Activated CD8-positive, alpha-beta memory T cell treated with anti-CD3 and anti-CD28 coated beads, Interleukin-2, amount 10 ng/mL, durations not matched to agents 7 days and 5 days (primary cell): ENCODE data around the gene PNPLA1. TPM values are rescaled to one million over a fixed set of nuclear protein-coding genes. Genes with fewer than 3 reads are reported as not detected.
"Not testable (repeated sequence)": the region's sequence is repeated elsewhere in the genome, so short reads cannot be mapped to it uniquely, and the experiment has no call there.

ENCODE experiments used
- ATAC-seq: fragments of 150-1000 bp; cut with Tn5 transposase; one replicate; pipeline ENCODE4 v1.10.0; 2021; ENCODE audit warnings: moderate library complexity
- CTCF ChIA-PET: fragments of 350-600 bp; sonication (Branson Sonifier 250); formaldehyde crosslinking; loops from one replicate; lab custom pipeline; 2021; ENCODE audit warnings: antibody characterized with exemption; lab: Charles Lee
- DNase-seq: peaks from one replicate; pipeline ENCODE4 v3.0.0-alpha.2; 2020
- H3K27ac Mint-ChIP-seq: one replicate; pipeline ENCODE4 v1.8.0; 2021; ENCODE audit warnings: mild to moderate bottlenecking, mixed read lengths
- H3K27me3 Mint-ChIP-seq: one replicate; pipeline ENCODE4 v1.8.0; 2021; ENCODE audit warnings: mixed read lengths
- H3K36me3 Mint-ChIP-seq: one replicate; pipeline ENCODE4 v1.8.0; 2021; ENCODE audit warnings: mild to moderate bottlenecking, mixed read lengths
- H3K4me1 Mint-ChIP-seq: one replicate; pipeline ENCODE4 v1.8.0; 2021; ENCODE audit warnings: mixed read lengths
- H3K4me3 Mint-ChIP-seq: one replicate; pipeline ENCODE4 v1.8.0; 2021; ENCODE audit warnings: mild to moderate bottlenecking, moderate library complexity, mixed read lengths
- H3K9me3 Mint-ChIP-seq: one replicate; pipeline ENCODE4 v1.8.0; 2022; ENCODE audit warnings: low read depth, mixed read lengths
- total RNA-seq, 2 experiments: library from RNA; stranded (reverse); gene quantifications; one replicate each; pipeline ENCODE4 v1.2.3, GENCODE V29; 2021

Gene PNPLA1
- total RNA-seq, 2 experiments from 2014 or later, result not detected

DNA sequence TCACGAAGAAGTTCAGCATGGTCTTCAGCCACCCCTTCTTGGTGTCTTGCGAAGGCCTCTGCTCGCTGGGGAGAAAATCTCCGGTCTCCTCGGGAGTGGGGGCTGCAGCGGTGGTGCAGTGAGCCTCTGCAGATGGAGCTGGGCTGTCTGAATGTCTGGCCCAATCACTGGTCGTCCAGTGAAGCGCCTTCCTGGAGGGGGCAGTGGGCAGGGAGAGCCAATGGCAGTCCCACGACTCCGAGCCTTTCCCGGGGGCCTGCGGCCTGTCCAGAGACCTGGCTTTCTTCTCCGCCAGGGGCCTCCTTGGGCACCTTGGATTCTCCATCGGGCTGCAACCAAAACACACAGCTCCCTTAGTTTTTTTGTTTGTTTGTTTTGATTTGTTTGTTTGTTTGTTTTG is 60.5 kb downstream of the PNPLA1 start:
- no peaks in the 10 kb centered on the region for H3K36me3 Mint-ChIP-seq
- no peaks in the 10 kb centered on the region for H3K9me3 Mint-ChIP-seq
- CTCF ChIA-PET, result interaction anchor here (1.0 to 1.8 kb wide), 2 partner anchors 11 to 19 kb away, joined by 3 to 8 read pairs; no protein-coding TSS in a partner anchor

DNA sequence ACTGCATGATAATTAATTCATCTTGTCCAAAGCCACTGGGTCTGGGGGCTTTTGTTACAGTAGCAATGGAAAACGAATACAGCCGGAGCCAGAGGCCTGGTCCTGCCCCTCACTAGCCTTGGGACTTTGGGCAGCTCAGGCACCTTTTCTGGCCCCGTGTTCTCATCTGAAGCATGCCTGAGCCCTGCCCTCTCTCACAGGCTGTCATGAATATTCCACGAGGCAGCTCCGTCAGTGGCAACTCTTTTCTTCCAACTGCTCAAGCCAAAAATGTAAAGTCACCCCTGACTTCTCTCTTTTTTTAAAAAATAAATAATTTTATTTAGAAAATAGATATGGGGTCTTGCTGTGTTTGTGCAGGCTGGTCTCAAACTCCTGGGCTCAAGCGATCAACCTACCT is 61.5 kb downstream of the PNPLA1 start:
- ATAC-seq (no peak), DNase-seq (no peak)
- Mint-ChIP-seq H3K27ac (no peak overlapping the region), H3K4me1 (no peaks in the 10 kb centered on the region), H3K4me3 (no peak overlapping the region), H3K36me3 (no peaks in the 10 kb centered on the region), H3K27me3 (peaks cover 60% of the 10 kb centered on the region), H3K9me3 (no peaks in the 10 kb centered on the region)
- CTCF ChIA-PET, result interaction anchor here (1.8 kb wide), 1 partner anchor 10 kb away, joined by 8 read pairs; no protein-coding TSS in a partner anchor

More for the DNA sequence above, 60.5 kb downstream of the PNPLA1 start:
- H3K27ac Mint-ChIP-seq, result no peak overlapping the region
- H3K4me1 Mint-ChIP-seq, result no peaks in the 10 kb centered on the region
- peaks cover 50% of the 10 kb centered on the region for H3K27me3 Mint-ChIP-seq
- DNase-seq, result no peak
- ATAC-seq, result no peak
- H3K4me3 Mint-ChIP-seq, result no peak overlapping the region

DNA sequence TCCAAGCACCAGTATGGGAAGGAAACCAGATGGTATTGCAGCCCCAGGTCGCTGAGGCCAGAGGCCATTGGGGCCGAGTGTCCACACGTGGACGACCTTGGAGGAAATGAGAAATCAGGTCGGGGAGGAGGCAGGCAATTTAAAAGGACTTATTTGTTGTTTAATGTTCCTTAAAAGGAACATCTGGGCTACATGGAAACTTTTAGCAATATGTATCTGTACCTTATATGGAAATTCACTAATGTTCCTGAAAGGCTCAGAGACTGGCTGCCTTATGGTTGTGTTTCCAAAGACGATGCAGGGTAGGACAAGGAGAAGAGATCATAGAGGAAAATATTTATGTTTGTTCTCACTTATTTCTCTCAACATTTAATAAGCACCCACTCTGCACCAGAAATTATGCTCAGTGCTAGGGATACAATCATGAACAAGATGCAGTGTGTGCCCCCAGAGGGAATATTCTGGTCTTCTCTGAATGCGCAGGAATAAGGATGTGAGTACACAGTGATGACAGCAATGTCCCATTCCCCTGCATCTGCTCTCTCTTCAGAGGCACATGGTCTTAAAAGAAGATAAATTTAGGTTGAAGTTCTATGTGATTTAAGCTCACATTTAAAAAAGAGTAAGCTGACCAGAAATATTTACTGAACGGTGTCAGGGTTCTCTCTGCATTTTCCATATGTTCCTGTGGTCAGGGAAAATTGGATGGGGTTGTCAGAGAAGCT is 63.5 kb downstream of the PNPLA1 start:
- Mint-ChIP-seq H3K36me3 (no peaks in the 10 kb centered on the region), H3K27me3 (peaks cover 50% of the 10 kb centered on the region)
- CTCF ChIA-PET, result interaction anchor here (0.9 to 1.7 kb wide), 4 partner anchors 8 to 35 kb away, joined by 3 to 5 read pairs (median 3); no protein-coding TSS in a partner anchor

DNA sequence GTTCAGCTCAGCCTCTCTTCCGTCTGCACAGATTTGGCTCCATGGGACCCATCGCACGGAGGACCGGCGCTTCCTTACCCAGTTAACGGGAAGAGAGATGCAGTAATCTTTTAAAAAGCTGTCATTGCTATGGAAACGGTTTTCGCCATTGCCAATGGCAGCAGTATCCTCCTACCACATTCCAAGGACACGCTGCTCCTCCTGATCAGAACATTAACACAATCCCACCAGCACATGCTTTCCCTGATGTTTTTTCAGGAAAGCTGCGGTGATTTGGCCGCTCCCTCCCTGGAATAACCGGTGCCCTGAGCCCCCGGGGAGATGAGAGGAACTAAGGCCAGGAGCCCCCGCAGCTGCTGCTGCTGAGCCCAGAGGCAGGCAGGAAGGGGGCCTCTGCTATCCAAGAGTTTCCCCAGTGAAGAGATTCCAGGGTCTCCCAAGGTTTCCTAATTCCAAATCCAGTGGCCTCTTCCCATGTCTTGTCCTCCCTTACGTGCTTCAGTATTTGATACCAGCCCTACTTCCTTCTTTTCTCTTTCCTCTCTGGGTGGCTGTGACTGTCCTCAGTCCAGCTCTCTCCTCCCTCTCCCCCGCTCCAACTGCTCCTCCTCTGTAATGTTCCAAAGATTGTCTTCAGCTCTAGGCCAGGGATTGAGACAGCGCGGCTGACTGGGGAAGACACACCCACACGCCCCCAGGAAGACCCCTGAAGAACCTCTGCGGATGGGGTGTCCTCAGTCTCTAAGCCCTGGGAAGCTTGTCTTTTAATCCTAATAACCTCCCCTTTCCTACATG is 64.3 kb downstream of the PNPLA1 start:
- Mint-ChIP-seq H3K27me3 (peaks cover 47% of the 10 kb centered on the region), H3K36me3 (no peaks in the 10 kb centered on the region), H3K4me1 (peaks cover 14% of the 10 kb centered on the region), H3K9me3 (no peaks in the 10 kb centered on the region), H3K27ac (no peak overlapping the region), H3K4me3 (no peak overlapping the region)
- CTCF ChIA-PET, result interaction anchor here (0.9 to 1.7 kb wide), 3 partner anchors 25 to 35 kb away, joined by 3 to 5 read pairs (median 3); no protein-coding TSS in a partner anchor
- DNase-seq (no peak), ATAC-seq (no peak)

More for the DNA sequence above, 63.5 kb downstream of the PNPLA1 start:
- ATAC-seq (no peak), DNase-seq (no peak)
- no peak overlapping the region for H3K4me3 Mint-ChIP-seq
- H3K27ac Mint-ChIP-seq, result no peak overlapping the region
- peaks cover 9% of the 10 kb centered on the region for H3K4me1 Mint-ChIP-seq
- no peaks in the 10 kb centered on the region for H3K9me3 Mint-ChIP-seq

DNA sequence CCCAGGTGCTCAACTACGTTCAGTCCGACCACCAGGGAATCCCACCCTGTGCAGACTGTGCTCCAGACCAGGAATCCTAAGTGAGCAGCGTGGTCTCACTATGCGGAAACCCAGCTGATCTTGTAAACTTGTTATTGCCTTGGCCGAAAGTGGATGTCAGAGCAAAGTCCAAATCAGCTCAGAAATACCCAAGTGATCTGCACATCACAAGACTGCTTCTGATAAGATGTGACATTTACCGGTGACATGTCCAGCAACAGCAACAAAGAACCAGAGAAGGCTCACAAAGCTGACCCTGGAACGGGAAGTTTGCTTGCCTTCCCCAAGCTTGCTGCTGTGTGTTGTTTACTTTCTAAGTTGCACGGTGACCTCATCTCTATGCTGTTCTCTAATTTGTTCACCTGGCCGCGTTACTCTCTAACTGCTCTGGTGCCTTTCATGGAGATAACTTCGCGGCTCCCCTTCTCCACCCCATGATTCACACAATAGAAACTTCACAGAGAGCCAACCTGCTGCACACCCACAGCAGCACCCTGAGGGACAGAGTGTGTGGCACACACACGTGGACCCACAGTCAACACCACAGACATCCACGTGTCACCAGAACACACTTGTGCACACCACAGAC is 65.1 kb downstream of the PNPLA1 start:
- DNase-seq (no peak), ATAC-seq (no peak)
- Mint-ChIP-seq H3K9me3 (no peaks in the 10 kb centered on the region), H3K36me3 (no peaks in the 10 kb centered on the region), H3K27ac (no peak overlapping the region), H3K4me1 (peaks cover 17% of the 10 kb centered on the region), H3K4me3 (no peak overlapping the region), H3K27me3 (peaks cover 54% of the 10 kb centered on the region)
- CTCF ChIA-PET, result interaction anchor here (1.7 kb wide), 1 partner anchor 33 kb away, joined by 5 read pairs; no protein-coding TSS in a partner anchor

DNA sequence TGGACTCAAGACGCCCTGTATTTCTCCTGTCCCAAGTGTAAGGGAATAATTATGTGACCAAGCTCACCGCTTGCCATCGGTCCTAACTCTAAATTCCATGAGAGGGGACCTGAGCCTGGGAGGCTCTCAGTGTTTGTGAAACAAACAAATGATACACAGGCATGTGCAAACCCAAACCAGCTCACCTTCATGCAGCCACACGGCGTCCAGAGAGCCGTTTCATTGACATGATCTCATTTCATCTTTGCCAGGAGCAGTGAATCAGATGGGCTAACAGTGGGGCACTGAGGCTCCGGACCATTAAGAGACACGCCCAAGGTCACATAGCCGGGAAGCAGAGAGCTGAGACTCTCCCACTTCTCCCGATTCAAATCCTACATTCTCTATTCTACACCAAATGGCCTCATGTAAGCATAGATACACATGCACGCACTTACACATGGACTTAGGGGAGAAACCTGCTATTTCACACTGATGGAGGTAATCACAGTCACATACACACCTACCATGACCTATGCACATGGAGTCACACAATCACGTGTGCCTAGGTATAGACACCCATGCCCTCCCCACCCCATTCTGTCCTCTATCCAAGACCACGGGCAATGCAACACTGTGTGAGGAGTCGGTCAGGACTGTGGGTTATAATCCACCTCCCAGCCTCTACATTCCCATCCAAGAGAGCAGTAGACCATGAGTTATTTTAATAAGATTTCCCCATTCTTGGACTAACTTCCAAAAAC is 65.8 kb downstream of the PNPLA1 start:
- H3K9me3 Mint-ChIP-seq, result no peaks in the 10 kb centered on the region
- no peaks in the 10 kb centered on the region for H3K36me3 Mint-ChIP-seq
- no peak for ATAC-seq
- no peak for DNase-seq
- CTCF ChIA-PET, result interaction anchor here (6.7 kb wide), 1 partner anchor 24 kb away, joined by 91 read pairs; no protein-coding TSS in a partner anchor
- no peak overlapping the region for H3K27ac Mint-ChIP-seq
- peaks cover 18% of the 10 kb centered on the region for H3K4me1 Mint-ChIP-seq
- H3K27me3 Mint-ChIP-seq, result peaks cover 61% of the 10 kb centered on the region
- no peak overlapping the region for H3K4me3 Mint-ChIP-seq

DNA sequence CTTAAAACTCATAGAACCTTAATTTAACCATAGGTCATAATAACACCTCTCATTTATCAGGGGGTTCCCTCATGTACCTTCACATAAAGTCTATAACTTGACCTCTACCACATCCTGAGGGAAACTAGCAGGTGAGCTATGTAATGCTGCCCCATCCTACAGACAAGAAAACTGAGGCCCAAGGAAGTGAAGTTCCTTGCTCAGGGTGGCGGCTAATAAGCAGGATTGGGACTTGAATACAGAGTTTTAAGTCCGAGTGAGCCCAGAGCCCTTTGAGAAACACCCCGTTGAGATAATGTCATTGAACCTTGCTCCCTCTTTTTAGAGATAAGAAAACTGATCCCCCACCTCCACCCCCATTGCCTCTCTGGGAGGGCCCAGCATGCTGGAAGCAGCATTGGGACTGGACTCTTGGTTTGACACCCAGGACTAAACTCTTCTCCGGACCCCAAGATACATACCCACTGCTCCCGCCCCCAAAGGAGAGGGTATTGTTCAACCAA is 66.4 kb downstream of the PNPLA1 start:
- Mint-ChIP-seq H3K4me3 (no peak overlapping the region), H3K27me3 (peaks cover 64% of the 10 kb centered on the region), H3K4me1 (peaks cover 22% of the 10 kb centered on the region), H3K27ac (no peak overlapping the region), H3K36me3 (no peaks in the 10 kb centered on the region), H3K9me3 (no peaks in the 10 kb centered on the region)
- no peak for ATAC-seq
- CTCF ChIA-PET, result interaction anchor here (6.7 kb wide), 1 partner anchor 23 kb away, joined by 91 read pairs; no protein-coding TSS in a partner anchor
- DNase-seq, result no peak

DNA sequence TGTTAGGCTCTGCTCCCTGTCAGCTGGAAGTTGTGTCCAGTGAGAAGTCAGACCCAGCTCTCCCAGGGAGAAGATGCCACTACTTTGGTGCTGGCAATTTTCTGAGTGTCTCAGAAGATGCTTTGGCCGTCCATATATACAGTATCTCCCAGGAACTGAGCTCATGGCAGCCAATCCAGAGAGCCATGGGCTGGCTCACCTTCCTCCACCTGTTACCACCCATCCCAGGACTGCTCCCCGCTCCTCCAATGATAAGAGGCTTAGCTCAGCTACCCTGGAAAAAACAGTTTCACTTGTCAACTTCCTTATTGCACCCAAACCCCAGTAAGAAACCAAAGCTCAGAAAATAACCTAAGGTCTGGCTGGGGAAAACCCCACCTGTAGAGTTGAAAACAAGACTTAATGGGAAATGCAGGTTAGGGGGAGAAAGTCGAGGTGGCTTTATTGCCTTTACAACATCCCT is 67.0 kb downstream of the PNPLA1 start, which contains the start of gene BNIP5:
Gene BNIP5, minus strand, starts transcription at position 110 of the 463 bp plus-strand sequence. CDS start 6,198 bp downstream, outside the sequence.
- H3K36me3 Mint-ChIP-seq, result no peaks in the 10 kb centered on the region
- peaks cover 66% of the 10 kb centered on the region for H3K27me3 Mint-ChIP-seq
- H3K4me3 Mint-ChIP-seq, result no peak within 1 kb of the TSS
- ATAC-seq (no peak), DNase-seq (no peak)
- CTCF ChIA-PET, result interaction anchor here (0.5 to 6.7 kb wide), 2 partner anchors 23 to 37 kb away, joined by 3 to 91 read pairs; no protein-coding TSS in a partner anchor
- H3K4me1 Mint-ChIP-seq, result peaks cover 22% of the 10 kb centered on the region
- H3K9me3 Mint-ChIP-seq, result no peaks in the 10 kb centered on the region
- no peak within 1 kb of the TSS for H3K27ac Mint-ChIP-seq

DNA sequence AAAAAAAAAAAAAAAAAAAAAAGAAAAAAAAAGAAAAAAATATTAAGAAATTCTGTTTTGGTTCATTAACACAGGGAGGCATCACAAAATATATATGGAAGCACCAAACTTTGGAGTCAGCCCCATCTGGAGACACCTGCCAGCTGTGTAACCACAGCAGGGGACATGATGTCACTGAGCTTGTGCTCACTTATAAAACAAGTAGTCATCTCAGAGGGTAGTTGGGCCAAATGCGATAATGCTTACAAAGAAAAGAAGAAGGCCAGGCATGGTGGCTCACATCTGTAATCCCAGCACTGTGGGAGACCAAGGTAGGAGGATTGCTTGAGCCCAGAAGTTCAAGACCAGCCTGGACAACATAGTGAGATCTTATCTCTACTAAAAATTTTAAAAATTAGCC is 68.0 kb downstream of the PNPLA1 start:
- H3K4me3 Mint-ChIP-seq, result no peak overlapping the region
- H3K4me1 Mint-ChIP-seq, result peaks cover 22% of the 10 kb centered on the region
- no peak for DNase-seq
- ATAC-seq, result no peak
- no peaks in the 10 kb centered on the region for H3K9me3 Mint-ChIP-seq
- CTCF ChIA-PET, result interaction anchor here (6.7 kb wide), 1 partner anchor 22 kb away, joined by 91 read pairs; no protein-coding TSS in a partner anchor
- H3K27ac Mint-ChIP-seq, result no peak overlapping the region
- no peaks in the 10 kb centered on the region for H3K36me3 Mint-ChIP-seq
- peaks cover 64% of the 10 kb centered on the region for H3K27me3 Mint-ChIP-seq

DNA sequence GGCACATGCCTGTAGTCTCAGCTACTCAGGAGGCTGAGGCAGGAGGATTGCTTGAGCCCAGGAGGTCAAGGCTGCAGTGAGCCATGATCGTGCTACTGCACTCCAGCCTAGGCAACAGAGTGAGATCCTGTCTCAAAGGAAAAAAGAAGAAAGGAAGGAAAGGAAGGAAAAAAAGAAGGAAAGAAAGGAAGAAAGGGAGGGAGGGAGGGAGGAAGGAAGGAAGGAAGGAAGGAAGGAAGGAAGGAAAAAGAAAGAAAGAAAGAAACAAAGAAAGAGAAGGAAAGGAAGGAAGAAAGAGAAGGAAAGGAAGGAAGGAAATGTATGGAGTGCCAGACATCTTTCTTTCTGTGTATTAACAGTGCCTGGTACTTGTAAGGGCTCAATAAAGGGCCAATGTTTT is 68.4 kb downstream of the PNPLA1 start:
- H3K36me3 Mint-ChIP-seq, DNase-seq, H3K9me3 Mint-ChIP-seq, H3K4me3 Mint-ChIP-seq, ATAC-seq: not testable (repeated sequence)
- CTCF ChIA-PET, result interaction anchor here (6.7 kb wide), 1 partner anchor 21 kb away, joined by 91 read pairs; no protein-coding TSS in a partner anchor
- H3K4me1 Mint-ChIP-seq, result peaks cover 22% of the 10 kb centered on the region
- peaks cover 63% of the 10 kb centered on the region for H3K27me3 Mint-ChIP-seq
- H3K27ac Mint-ChIP-seq, result peak overlapping the region; percentile 21

DNA sequence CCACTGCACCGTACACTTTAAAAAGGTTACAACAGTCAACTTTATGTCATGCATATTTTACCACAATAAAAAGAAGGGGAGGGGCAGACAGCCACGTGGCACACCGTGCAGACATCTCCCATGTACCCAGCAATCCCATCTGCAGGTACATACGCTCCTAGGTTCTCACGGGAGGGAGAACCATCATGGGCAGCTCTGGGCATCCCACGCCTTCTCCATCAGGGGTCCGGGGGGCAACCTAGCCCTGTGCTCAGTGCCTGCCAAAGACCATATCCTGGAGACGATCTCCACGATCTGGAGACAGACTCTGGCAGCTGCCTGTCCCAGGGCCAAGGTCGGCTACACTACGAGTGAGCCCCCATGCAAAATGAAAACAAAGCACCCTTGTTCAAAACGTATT is 69.3 kb downstream of the PNPLA1 start:
- Mint-ChIP-seq H3K27ac (no peak overlapping the region), H3K9me3 (no peaks in the 10 kb centered on the region), H3K4me3 (no peak overlapping the region), H3K36me3 (no peaks in the 10 kb centered on the region), H3K27me3 (peaks cover 53% of the 10 kb centered on the region), H3K4me1 (peaks cover 22% of the 10 kb centered on the region)
- DNase-seq, result no peak
- CTCF ChIA-PET, result interaction anchor here (0.6 to 6.7 kb wide), 3 partner anchors 9 to 20 kb away, joined by 3 to 91 read pairs (median 5); no protein-coding TSS in a partner anchor
- no peak for ATAC-seq

DNA sequence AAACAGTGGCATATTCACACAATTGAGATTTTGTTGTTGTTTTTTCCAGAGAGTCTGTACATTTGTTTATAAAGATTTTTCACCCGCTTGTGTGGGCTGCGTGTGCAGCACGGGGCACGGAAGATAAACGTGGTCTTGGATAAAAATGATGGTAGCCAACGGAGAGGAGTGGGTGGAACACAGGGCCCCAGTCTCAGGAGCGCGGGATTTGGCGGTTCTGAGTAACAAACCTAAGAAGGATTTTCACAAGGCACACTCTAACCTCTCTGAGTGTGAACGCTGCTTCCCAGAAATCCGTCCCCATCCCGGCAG is 70.4 kb downstream of the PNPLA1 start:
- peaks cover 42% of the 10 kb centered on the region for H3K27me3 Mint-ChIP-seq
- ATAC-seq (no peak), DNase-seq (no peak)
- CTCF ChIA-PET, result interaction anchor here (0.7 to 6.7 kb wide), 17 partner anchors 11 to 311 kb away, joined by 3 to 91 read pairs (median 4); no protein-coding TSS in a partner anchor
- H3K4me3 Mint-ChIP-seq, result no peak overlapping the region
- H3K9me3 Mint-ChIP-seq, result no peaks in the 10 kb centered on the region
- H3K27ac Mint-ChIP-seq, result no peak overlapping the region
- no peaks in the 10 kb centered on the region for H3K36me3 Mint-ChIP-seq
- H3K4me1 Mint-ChIP-seq, result peaks cover 22% of the 10 kb centered on the region
